ENCODE data around the gene LGI2. TPM values are rescaled to one million over a fixed set of nuclear protein-coding genes. Genes with fewer than 3 reads are reported as not detected.

Gene LGI2
- polyA plus RNA-seq, 1 of the 3 experiments (the other 2 are of a cell fraction): not detected

DNA sequence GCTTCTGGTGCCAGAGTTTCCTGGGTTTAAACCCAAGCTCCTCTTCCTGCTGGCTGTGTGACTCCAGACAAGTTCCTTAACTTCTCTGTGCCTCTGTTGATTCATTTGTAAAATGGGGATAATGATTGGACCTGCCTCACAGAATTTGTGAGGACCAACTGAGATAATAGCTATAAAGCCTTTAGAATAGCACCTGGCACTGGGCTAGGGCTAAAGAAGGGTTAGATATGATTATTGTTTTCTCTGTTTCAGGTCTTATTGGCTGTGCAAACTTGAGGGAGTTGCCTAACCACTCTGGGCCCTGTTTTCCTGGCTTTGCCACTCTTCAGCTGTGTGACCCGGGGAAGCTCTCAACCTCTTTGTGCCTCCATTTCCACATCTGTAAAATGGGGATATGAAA lies 37.8 kb downstream of the LGI2 start:
- DNase-seq: no peak
- POLR2A ChIA-PET: interaction anchor here (0.6 kb wide), 1 partner anchor 14 kb away, joined by 3 read pairs; no protein-coding TSS in a partner anchor
- CTCF ChIA-PET: interaction anchor here (0.6 to 4.3 kb wide), 2 partner anchors 13 to 636 kb away, joined by 3 to 27 read pairs; no protein-coding TSS in a partner anchor

DNA sequence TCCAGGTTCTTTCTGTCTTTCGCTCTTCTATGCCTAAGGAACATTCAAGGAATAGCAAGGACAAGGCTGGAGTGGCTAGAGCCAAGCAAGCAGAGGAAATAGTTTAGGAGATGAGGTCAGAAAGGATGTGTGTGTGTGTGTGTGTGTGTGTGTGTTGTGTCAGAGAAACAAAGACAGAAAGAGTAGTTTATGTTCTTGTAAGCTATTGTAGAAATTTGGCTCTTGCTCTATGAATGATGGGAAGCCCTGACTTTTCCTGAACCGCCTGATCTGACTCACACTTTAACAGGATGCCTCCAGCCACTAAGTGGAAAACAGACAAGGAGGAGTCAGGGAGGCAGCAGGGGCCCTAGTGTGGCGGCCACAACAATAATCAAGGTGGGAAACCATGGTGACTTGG lies 39.7 kb downstream of the LGI2 start:
- DNase-seq: no peak
- no peaks in the 10 kb centered on the region for H3F3A ChIP-seq (replicated peaks; ENCODE audit: insufficient read depth)
- H3K4me2 ChIP-seq: no peak overlapping the region
- no peaks in the 10 kb centered on the region for H3K79me2 ChIP-seq (ENCODE audit: insufficient read depth)
- no peaks in the 10 kb centered on the region for H3K9me2 ChIP-seq
- no peak overlapping the region for H3K27ac ChIP-seq (ENCODE audit: low read depth in 2 of 2, low read length in 1 of 2)
- no peak overlapping the region for H2AFZ ChIP-seq (ENCODE audit: low read depth)
- 17% methylated on average over 3 of the region's 3 CpGs for WGBS (ENCODE audit: low lambda C conversion rate)
- H3K9ac ChIP-seq: no peak overlapping the region
- no peaks in the 10 kb centered on the region for H3K36me3 ChIP-seq (replicated peaks in 1 of 2; ENCODE audit: control insufficient read depth in 1 of 2, insufficient read depth in 2 of 2, low read length in 1 of 2)
- H3K4me3 ChIP-seq (ENCODE audit: low read depth in 2 of 2, low read length in 1 of 2): no peak overlapping the region
- ChIA-PET POLR2A (no interaction called here), CTCF (interaction anchor here (4.3 kb wide), 1 partner anchor 11 kb away, joined by 27 read pairs; no protein-coding TSS in a partner anchor)
- no peaks in the 10 kb centered on the region for H4K20me1 ChIP-seq (ENCODE audit: insufficient read depth)
- no peaks in the 10 kb centered on the region; the same call in none of the 2 replicates for H3K27me3 ChIP-seq (ENCODE audit: insufficient read depth)
- H3K4me1 ChIP-seq (ENCODE audit: control insufficient read depth in 1 of 2, insufficient read depth in 2 of 2, low read depth in 1 of 2, low read length in 1 of 2): no peaks in the 10 kb centered on the region
- H3K9me3 ChIP-seq: 0 out of 2 replicates have a peak, but pooled peaks cover 5% of the 10 kb centered on the region
- TF ChIP-seq, protein P1, sequence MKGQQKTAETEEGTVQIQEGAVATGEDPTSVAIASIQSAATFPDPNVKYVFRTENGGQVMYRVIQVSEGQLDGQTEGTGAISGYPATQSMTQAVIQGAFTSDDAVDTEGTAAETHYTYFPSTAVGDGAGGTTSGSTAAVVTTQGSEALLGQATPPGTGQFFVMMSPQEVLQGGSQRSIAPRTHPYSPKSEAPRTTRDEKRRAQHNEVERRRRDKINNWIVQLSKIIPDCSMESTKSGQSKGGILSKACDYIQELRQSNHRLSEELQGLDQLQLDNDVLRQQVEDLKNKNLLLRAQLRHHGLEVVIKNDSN (IDR thresholded peaks at IDR 0.05; ENCODE audit: borderline replicate concordance, low read depth): no peak
- TF ChIP-seq CHD2 (IDR thresholded peaks at IDR 0.05; ENCODE audit: low read length, partially characterized antibody): no peak
- TF ChIP-seq FOXM1 (IDR thresholded peaks at IDR 0.05; ENCODE audit: low read depth): no peak
- TF ChIP-seq EP300 (IDR thresholded peaks at IDR 0.05; ENCODE audit: borderline replicate concordance in 1 of 2, low read depth in 1 of 2, low read length in 1 of 2): no peak
- no peak for TF ChIP-seq RXRA (IDR thresholded peaks at IDR 0.05; ENCODE audit: borderline replicate concordance, low read depth)
- TF ChIP-seq EZH2phosphoT487 (IDR thresholded peaks at IDR 0.05; ENCODE audit: borderline replicate concordance, low read depth): no peak
- no peak for TF ChIP-seq ZBTB33 (IDR thresholded peaks at IDR 0.05; ENCODE audit: borderline replicate concordance, low read depth)

More for the DNA sequence above, 37.8 kb downstream of the LGI2 start:
- H4K20me1 ChIP-seq (ENCODE audit: insufficient read depth): no peaks in the 10 kb centered on the region
- no peaks in the 10 kb centered on the region for H3F3A ChIP-seq (replicated peaks; ENCODE audit: insufficient read depth)
- H3K27me3 ChIP-seq (ENCODE audit: insufficient read depth): peaks cover 8% of the 10 kb centered on the region
- H3K79me2 ChIP-seq (ENCODE audit: insufficient read depth): no peaks in the 10 kb centered on the region
- H3K9ac ChIP-seq: no peak overlapping the region
- no peak overlapping the region for H3K27ac ChIP-seq (ENCODE audit: low read depth in 2 of 2, low read length in 1 of 2)
- H3K9me3 ChIP-seq: 0 out of 2 replicates have a peak, but pooled peaks cover 5% of the 10 kb centered on the region
- H3K4me2 ChIP-seq: no peak overlapping the region
- no peaks in the 10 kb centered on the region for H3K4me1 ChIP-seq (ENCODE audit: control insufficient read depth in 1 of 2, insufficient read depth in 2 of 2, low read depth in 1 of 2, low read length in 1 of 2)
- H3K4me3 ChIP-seq (ENCODE audit: low read depth in 2 of 2, low read length in 1 of 2): no peak overlapping the region
- WGBS (ENCODE audit: low lambda C conversion rate): 0% methylated on average over 1 of the region's 1 CpG
- H2AFZ ChIP-seq (ENCODE audit: low read depth): no peak overlapping the region
- no peaks in the 10 kb centered on the region for H3K9me2 ChIP-seq
- TF ChIP-seq JUND (IDR thresholded peaks at IDR 0.05): no peak
- no peak for TF ChIP-seq EP300 (IDR thresholded peaks at IDR 0.05; ENCODE audit: borderline replicate concordance in 1 of 2, low read depth in 1 of 2, low read length in 1 of 2)
- TF ChIP-seq RFX5 (IDR thresholded peaks at IDR 0.05; ENCODE audit: low read length): no peak
- TF ChIP-seq GABPA (IDR thresholded peaks at IDR 0.05; ENCODE audit: low read depth): no peak
- no peak for TF ChIP-seq FOSL2 (IDR thresholded peaks at IDR 0.05; ENCODE audit: borderline replicate concordance, low read depth)
- TF ChIP-seq, protein P2, sequence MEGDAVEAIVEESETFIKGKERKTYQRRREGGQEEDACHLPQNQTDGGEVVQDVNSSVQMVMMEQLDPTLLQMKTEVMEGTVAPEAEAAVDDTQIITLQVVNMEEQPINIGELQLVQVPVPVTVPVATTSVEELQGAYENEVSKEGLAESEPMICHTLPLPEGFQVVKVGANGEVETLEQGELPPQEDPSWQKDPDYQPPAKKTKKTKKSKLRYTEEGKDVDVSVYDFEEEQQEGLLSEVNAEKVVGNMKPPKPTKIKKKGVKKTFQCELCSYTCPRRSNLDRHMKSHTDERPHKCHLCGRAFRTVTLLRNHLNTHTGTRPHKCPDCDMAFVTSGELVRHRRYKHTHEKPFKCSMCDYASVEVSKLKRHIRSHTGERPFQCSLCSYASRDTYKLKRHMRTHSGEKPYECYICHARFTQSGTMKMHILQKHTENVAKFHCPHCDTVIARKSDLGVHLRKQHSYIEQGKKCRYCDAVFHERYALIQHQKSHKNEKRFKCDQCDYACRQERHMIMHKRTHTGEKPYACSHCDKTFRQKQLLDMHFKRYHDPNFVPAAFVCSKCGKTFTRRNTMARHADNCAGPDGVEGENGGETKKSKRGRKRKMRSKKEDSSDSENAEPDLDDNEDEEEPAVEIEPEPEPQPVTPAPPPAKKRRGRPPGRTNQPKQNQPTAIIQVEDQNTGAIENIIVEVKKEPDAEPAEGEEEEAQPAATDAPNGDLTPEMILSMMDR (IDR thresholded peaks at IDR 0.05): no peak
- TF ChIP-seq FOXJ3 (CRISPR knock-in tag; IDR thresholded peaks at IDR 0.05): no peak
- H3K36me3 ChIP-seq (replicated peaks in 1 of 2; ENCODE audit: control insufficient read depth in 1 of 2, insufficient read depth in 2 of 2, low read length in 1 of 2): no peaks in the 10 kb centered on the region

All from SK-N-SH (cell line).